Measurements from ENCODE around the gene BORCS5.
"Not testable (repeated sequence)": the region's sequence is repeated elsewhere in the genome, so short reads cannot be mapped to it uniquely, and the experiment has no call there.

Gene BORCS5

DNA sequence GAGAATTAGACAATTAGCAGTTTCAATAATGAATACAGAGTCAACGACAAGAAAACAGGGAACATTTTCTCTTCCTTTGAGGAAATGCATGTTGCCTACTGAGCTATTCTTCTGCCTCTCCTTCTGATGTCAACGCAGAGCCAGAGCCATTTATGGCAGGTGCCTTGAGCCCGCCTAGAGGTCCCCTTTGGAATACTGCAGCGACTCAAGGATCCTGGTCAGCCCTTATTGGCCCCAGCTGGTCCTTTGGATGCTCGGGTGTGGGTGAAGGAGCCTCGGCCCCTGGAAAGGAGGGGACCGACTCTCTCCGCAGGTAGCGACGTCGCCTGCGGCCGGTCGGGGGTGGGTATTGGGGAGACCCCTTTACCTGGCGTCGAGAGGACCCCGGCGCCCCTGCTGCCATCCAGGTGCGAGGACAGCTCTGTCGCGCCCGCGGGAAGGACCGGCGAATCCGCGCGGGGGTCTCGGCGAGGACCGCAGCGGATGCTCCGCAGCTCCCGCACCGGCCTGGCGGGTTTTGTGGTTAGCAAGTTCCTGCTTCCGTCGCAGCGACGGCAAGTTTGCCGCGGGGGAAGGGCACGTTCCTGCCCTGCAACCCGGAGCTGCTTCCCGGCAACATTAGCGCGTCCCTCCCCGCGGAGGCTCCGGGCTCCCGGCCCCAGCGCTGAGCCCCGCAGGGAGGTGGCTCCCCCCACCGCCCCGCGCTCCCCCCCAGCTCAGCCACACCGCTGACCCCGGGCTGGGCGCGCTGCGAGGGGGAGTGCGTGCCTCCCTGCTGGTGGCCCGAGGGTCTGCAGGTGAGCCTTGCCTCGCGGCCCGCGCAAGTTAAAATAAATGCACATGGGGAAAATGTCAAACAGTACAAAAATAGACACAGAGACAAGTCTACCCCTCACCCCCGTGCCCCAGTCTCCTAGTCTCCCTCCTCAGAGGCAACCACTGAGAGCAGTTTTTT lies 6.9 kb upstream of the BORCS5 start, which contains the start of gene MANSC1:
Gene MANSC1 (minus strand): TSS at position 532 of the 955 bp plus-strand sequence. CDS start 6,928 bp downstream, outside the sequence.
- no peak for DNase-seq (ENCODE audit: low read depth, low spot score)
- TF ChIP-seq FOXP2 (optimal IDR thresholded peaks at IDR 0.05; ENCODE audit: control extremely low read depth, extremely low read length, insufficient read depth) (no peak), EZH2 (IDR thresholded peaks at IDR 0.05) (no peak), POLR2AphosphoS5 (IDR thresholded peaks at IDR 0.05; ENCODE audit: borderline replicate concordance, low read depth, low read length) (no peak)
- Histone ChIP-seq H3K9me3 (ENCODE audit: low read depth, low read length) (no peaks in the 10 kb centered on the region), H3K36me3 (ENCODE audit: insufficient read depth, low read length) (no peaks in the 10 kb centered on the region), H3K9ac (ENCODE audit: insufficient read length) (peak within 1 kb of the TSS; percentile 37), H3K4me3 (peak within 1 kb of the TSS; percentile 76), H3K27ac (no peak within 1 kb of the TSS)

DNA sequence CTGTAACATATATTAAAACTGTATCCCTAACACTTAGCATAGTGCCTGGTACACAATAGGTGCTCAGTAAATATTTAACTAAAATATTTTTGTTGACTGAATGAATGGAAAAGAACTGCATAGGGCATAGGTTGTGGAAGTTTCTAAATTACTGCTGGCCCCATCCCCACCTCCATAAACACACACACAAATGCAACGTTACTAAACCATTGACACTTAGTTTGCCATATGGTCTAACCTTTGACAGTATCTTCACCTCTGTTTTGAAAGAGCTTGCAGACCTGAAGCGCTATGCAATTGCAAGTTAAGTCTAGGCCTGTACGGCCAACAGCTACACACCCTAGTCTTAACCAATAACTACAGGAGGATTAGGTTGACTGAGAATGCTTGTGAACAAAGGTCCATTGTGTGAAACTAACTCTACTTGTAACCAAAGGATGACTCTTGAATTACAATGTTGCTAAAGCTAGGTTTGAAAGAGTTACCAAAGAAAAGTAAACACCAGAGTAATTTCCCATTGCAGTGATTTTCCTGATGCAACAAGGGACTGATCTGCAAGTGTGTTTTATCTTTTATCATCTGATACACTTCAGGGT lies 5.9 kb upstream of the BORCS5 start:
- H3K27ac ChIP-seq, result no peak overlapping the region

DNA sequence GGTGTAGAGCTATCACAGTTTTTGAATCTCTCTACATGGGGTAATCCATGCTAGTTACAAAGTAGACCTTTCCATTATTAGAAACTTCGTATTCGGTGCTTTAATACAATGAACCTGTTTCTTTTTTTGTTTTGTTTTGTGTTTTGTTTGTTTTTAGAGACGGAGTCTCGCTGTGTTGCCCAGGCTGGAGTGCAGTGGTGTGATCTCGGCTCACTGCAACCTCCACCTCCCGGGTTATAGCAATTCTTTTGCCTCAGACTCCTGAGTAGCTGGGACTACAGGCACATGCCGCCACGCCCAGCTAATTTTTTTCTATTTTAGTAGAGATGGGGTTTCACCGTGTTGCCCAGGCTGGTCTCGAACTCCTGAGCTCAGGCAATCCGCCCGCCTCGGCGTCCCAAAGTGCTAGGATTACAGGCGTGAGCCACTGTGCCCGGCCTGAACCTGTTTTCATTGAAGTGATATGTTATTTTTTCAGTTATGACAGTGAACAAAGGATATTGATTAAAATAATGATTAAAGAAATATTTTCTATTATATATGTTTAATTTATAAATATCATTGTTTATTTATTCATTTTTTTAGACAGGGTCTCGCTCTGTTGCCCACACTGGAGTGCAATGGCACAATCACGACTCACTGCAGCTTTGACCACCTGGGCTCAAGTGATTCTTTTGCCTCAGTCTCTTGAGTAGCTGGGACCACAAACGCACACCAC lies 5.3 kb upstream of the BORCS5 start:
- H3K4me3 ChIP-seq; H3K27ac ChIP-seq; H3K9ac ChIP-seq (ENCODE audit: insufficient read length); DNase-seq (ENCODE audit: low read depth, low spot score); H3K36me3 ChIP-seq (ENCODE audit: insufficient read depth, low read length); H3K9me3 ChIP-seq (ENCODE audit: low read depth, low read length): not testable (repeated sequence)

More for the DNA sequence above, 5.9 kb upstream of the BORCS5 start:
- H3K9me3 ChIP-seq (ENCODE audit: low read depth, low read length), result no peaks in the 10 kb centered on the region
- no peak for DNase-seq (ENCODE audit: low read depth, low spot score)
- TF ChIP-seq FOXP2 (optimal IDR thresholded peaks at IDR 0.05; ENCODE audit: control extremely low read depth, extremely low read length, insufficient read depth), result no peak
- TF ChIP-seq POLR2AphosphoS5 (IDR thresholded peaks at IDR 0.05; ENCODE audit: borderline replicate concordance, low read depth, low read length), result no peak
- no peak for TF ChIP-seq EZH2 (IDR thresholded peaks at IDR 0.05)
- no peaks in the 10 kb centered on the region for H3K36me3 ChIP-seq (ENCODE audit: insufficient read depth, low read length)
- H3K9ac ChIP-seq (ENCODE audit: insufficient read length), result no peak overlapping the region
- peak overlapping the region; percentile 76; the same call in 1 of the 2 replicates for H3K4me3 ChIP-seq

DNA sequence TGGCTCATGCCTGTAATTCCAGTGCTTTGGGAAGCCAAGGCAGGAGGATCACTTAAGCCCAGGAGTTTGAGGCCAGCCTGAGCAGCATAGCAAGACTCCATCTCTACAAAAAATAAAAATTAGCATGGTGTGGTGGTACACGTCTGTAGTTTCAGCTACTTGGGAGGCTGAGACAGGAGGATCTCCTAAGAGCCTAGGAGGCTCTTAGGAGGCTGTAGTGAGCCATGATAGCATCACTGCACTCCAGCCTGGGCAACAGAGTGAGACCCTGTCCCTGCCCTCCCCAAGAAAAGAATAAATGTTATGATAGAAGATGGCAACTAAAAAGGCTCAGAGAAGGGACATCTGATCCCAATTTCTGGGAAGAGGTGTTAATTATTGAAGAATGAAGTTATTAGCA lies 3.6 kb upstream of the BORCS5 start:
- Histone ChIP-seq H3K4me3 (no peak overlapping the region), H3K36me3 (ENCODE audit: insufficient read depth, low read length) (no peaks in the 10 kb centered on the region), H3K27ac (no peak overlapping the region), H3K9ac (ENCODE audit: insufficient read length) (no peak overlapping the region), H3K9me3 (ENCODE audit: low read depth, low read length) (no peaks in the 10 kb centered on the region)
- DNase-seq (ENCODE audit: low read depth, low spot score), result no peak
- TF ChIP-seq EZH2 (IDR thresholded peaks at IDR 0.05), result no peak
- TF ChIP-seq FOXP2 (optimal IDR thresholded peaks at IDR 0.05; ENCODE audit: control extremely low read depth, extremely low read length, insufficient read depth), result no peak
- no peak for TF ChIP-seq POLR2AphosphoS5 (IDR thresholded peaks at IDR 0.05; ENCODE audit: borderline replicate concordance, low read depth, low read length)

DNA sequence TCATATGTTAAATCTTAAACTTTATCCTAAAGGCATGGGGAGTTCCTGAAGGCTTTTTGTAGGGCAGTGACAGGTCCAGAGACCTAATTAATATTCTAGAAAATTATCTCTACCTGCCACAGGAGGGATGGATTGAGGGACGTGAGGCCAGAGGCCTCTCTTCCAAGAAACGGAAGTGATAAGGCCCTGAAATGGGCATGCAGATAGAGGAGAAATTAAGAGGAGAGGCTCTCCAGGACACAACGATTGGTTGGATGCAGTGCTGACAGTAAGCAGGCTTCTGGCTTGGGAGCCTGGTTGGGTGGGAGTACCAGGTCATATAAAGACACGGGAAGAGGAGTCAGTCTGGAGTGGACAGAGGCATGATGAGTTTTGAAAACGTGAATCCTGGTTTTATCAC lies 3.1 kb upstream of the BORCS5 start:
- Histone ChIP-seq H3K4me3 (no peak overlapping the region), H3K27ac (no peak overlapping the region), H3K36me3 (ENCODE audit: insufficient read depth, low read length) (no peaks in the 10 kb centered on the region), H3K9me3 (ENCODE audit: low read depth, low read length) (no peaks in the 10 kb centered on the region), H3K9ac (ENCODE audit: insufficient read length) (no peak overlapping the region)
- TF ChIP-seq POLR2AphosphoS5 (IDR thresholded peaks at IDR 0.05; ENCODE audit: borderline replicate concordance, low read depth, low read length) (no peak), EZH2 (IDR thresholded peaks at IDR 0.05) (no peak), FOXP2 (optimal IDR thresholded peaks at IDR 0.05; ENCODE audit: control extremely low read depth, extremely low read length, insufficient read depth) (no peak)
- no peak for DNase-seq (ENCODE audit: low read depth, low spot score)

DNA sequence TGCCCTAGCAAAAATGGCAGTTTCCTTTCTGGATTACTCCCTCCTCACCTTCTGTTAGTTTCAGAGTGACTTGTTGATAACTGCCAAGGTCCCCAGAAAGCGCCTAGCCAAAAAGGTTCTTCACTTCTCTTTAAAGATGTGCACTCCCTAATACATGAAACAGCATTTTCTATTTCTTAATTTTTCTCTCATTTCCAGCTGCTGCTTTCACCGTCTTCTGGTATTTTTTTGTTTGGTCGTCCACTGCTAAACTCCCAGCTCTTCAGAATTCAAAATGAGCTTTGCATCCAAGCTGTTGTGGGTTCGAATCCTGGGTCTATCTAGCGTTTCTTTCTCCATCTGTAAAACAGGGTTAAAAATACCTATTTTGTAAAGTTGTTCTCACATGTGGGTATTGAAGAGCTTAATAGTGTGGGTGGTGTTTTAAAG lies 397 bp upstream of the BORCS5 start:
- Histone ChIP-seq H3K9ac (ENCODE audit: insufficient read length) (peak overlapping the region; percentile 63), H3K9me3 (ENCODE audit: low read depth, low read length) (no peaks in the 10 kb centered on the region), H3K27ac (peak overlapping the region; percentile 30; the same call in 1 of the 2 replicates), H3K36me3 (ENCODE audit: insufficient read depth, low read length) (no peaks in the 10 kb centered on the region), H3K4me3 (peak overlapping the region; percentile 96)
- TF ChIP-seq FOXP2 (optimal IDR thresholded peaks at IDR 0.05; ENCODE audit: control extremely low read depth, extremely low read length, insufficient read depth) (no peak), EZH2 (IDR thresholded peaks at IDR 0.05) (no peak), POLR2AphosphoS5 (IDR thresholded peaks at IDR 0.05; ENCODE audit: borderline replicate concordance, low read depth, low read length) (no peak)
- DNase-seq (ENCODE audit: low read depth, low spot score), result no peak

DNA sequence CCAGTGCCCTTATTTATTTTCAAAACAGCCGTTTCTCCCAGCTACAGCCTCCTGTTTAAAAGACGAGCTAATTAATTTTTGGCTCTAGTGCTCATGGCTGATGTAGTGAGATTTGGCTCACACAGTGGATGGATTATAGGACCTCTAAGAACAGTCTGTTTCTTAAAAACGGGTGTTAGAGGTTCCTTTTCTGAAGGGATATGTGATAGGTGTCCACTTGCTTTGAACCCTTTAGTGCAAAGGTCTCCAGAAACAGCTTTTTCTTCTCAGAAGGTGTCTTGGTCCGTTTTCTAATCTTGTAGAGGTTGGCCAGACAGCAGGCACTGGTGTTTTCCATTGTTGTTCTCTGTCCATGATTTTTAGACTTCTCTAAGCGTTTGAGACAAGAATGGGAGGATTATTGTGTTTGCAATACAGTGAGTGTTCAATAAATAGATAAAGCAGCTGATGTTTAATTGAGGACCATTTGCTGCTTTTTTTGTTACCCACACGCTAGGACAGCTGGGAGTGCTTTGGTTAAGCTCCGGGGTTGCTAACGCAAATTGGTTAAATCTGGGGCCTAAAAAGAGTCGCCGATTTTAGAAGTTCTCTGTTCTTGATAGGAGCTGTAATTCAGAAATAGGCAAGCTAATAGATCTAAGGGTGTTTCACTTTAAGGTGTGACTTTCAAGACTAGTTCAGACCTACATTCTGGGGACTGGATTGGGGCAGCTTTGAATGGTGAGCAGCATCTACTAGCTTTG lies 1.0 kb downstream of the BORCS5 start:
- TF ChIP-seq FOXP2 (optimal IDR thresholded peaks at IDR 0.05; ENCODE audit: control extremely low read depth, extremely low read length, insufficient read depth) (no peak), POLR2AphosphoS5 (IDR thresholded peaks at IDR 0.05; ENCODE audit: borderline replicate concordance, low read depth, low read length) (no peak), EZH2 (IDR thresholded peaks at IDR 0.05) (no peak)
- Histone ChIP-seq H3K4me3 (peak overlapping the region; percentile 96), H3K36me3 (ENCODE audit: insufficient read depth, low read length) (no peaks in the 10 kb centered on the region; the same call in 1 of the 2 replicates), H3K9me3 (ENCODE audit: low read depth, low read length) (no peaks in the 10 kb centered on the region), H3K27ac (peak overlapping the region; percentile 44), H3K9ac (ENCODE audit: insufficient read length) (peak overlapping the region; percentile 92)
- no peak for DNase-seq (ENCODE audit: low read depth, low spot score)

Measured in SK-N-MC (cell line).